GM12878 (cell line): ENCODE measurements around the gene MID1. TPM values are rescaled to one million over a fixed set of nuclear protein-coding genes. Genes with fewer than 3 reads are reported as not detected.

Experiments
- ATAC-seq: fragments of 200-7000 bp; cut with Tn5 transposase; 3 replicates; pipeline ENCODE4 v1.9.1; 2020; ENCODE audit warnings: mild to moderate bottlenecking, moderate library complexity
- BruUV-seq: library from RNA; stranded (reverse); fragments of 400-500 nt; replicated peaks from 2 replicates; lab custom pipeline; 2021; lab: Mats Ljungman, UMichigan
- CTCF ChIA-PET: fragments of 300-600 bp; sonication (Branson Sonifier 250); formaldehyde crosslinking; extraction: SDS; loops from one replicate; lab custom pipeline; 2021; ENCODE audit warnings: inconsistent platforms; lab: Yijun Ruan, JAX
- POLR2A ChIA-PET: fragments of 350-600 bp; formaldehyde crosslinking; extraction: SDS; loops from one replicate; lab custom pipeline; 2021; ENCODE audit warnings: inconsistent platforms; lab: Charles Lee
- RAD21 ChIA-PET: fragments of 300-600 bp; sonication (Branson Sonifier 250); formaldehyde crosslinking; loops from one replicate; lab custom pipeline; 2023; ENCODE audit warnings: antibody characterized with exemption; ENCODE audit not compliant: unreplicated experiment; lab: Charles Lee
- SMC1A ChIA-PET: fragments of 300-600 bp; sonication (Branson Sonifier 250); formaldehyde crosslinking; loops from one replicate; lab custom pipeline; 2023; ENCODE audit not compliant: unreplicated experiment, uncharacterized antibody; lab: Charles Lee
- DNase-seq: peaks from one replicate; pipeline ENCODE4 v3.0.0-alpha.2; 2011; ENCODE audit warnings: low read depth, low spot score
- FAIRE-seq: peaks from 3 replicates; lab custom pipeline; 2011; peaks lifted over from hg19 to GRCh38; lab: Jason Lieb, UNC
- H2AFZ ChIP-seq: 2 replicates; pipeline ENCODE4 v1.6.0; 2011; ENCODE audit warnings: low read depth, low read length, control low read depth; ENCODE audit not compliant: control insufficient read depth
- H3K27ac ChIP-seq: 2 replicates; pipeline ENCODE4 v1.5.1; 2011; ENCODE audit warnings: control low read depth; ENCODE audit not compliant: control insufficient read depth, insufficient read depth
- H3K27me3 ChIP-seq, 2 experiments: replicated peaks in 1 of 2; 2 replicates each; pipeline versions ENCODE4 v1.6.0 to v1.6.1; 2011; ENCODE audit warnings: low read length in 1 of 2; ENCODE audit not compliant: control insufficient read depth in 2 of 2, insufficient read depth in 2 of 2
- H3K36me3 ChIP-seq, 2 experiments: 2 replicates each; pipeline ENCODE4 v1.5.1; 2011; ENCODE audit warnings: low read length in 1 of 2; ENCODE audit not compliant: control insufficient read depth in 2 of 2, insufficient read depth in 2 of 2
- H3K4me1 ChIP-seq: 2 replicates; pipeline ENCODE4 v1.6.1; 2011; ENCODE audit warnings: mild to moderate bottlenecking, low read length, moderate library complexity, mixed read lengths; ENCODE audit not compliant: control insufficient read depth, insufficient read depth
- H3K4me2 ChIP-seq: 2 replicates; pipeline ENCODE4 v1.6.0; 2011; ENCODE audit warnings: control low read depth; ENCODE audit not compliant: control insufficient read depth, insufficient read depth
- H3K4me3 ChIP-seq: fragments of 200-600 bp; sonication (generic); 2 replicates; pipeline ENCODE4 v1.5.1; 2016
- H3K79me2 ChIP-seq: 2 replicates; pipeline ENCODE4 v1.6.0; 2011; ENCODE audit warnings: low read length; ENCODE audit not compliant: control insufficient read depth, insufficient read depth
- H3K9ac ChIP-seq: 2 replicates; pipeline ENCODE4 v1.8.0; 2011; ENCODE audit warnings: low read length, control low read depth, mixed read lengths; ENCODE audit not compliant: control insufficient read depth, insufficient read depth
- H3K9me3 ChIP-seq: replicated peaks from 3 replicates; pipeline ENCODE4 v1.5.1; 2011; ENCODE audit warnings: mild to moderate bottlenecking, low read length; ENCODE audit not compliant: control insufficient read depth, insufficient read depth
- H4K20me1 ChIP-seq: 2 replicates; pipeline ENCODE4 v1.6.0; 2011; ENCODE audit not compliant: control insufficient read depth, insufficient read depth
- CHD4 ChIP-seq: fragments of 200-600 bp; sonication (generic); IDR thresholded peaks from 2 replicates; pipeline ENCODE4 v1.6.1; 2016; ENCODE audit warnings: mild to moderate bottlenecking
- CUX1 ChIP-seq: IDR thresholded peaks from 2 replicates; pipeline ENCODE4 v1.6.1; 2012; ENCODE audit warnings: improper control_type of control experiment, low read depth, low read length; ENCODE audit not compliant: insufficient replicate concordance
- EGR1 ChIP-seq, 2 experiments: IDR thresholded peaks; 1 replicate in 1 of 2; 2 replicates in 1 of 2; pipeline ENCODE4 v1.6.1; 2011 to 2012; ENCODE audit warnings: low read depth in 2 of 2, low read length in 2 of 2, borderline replicate concordance in 1 of 2, mild to moderate bottlenecking in 1 of 2, moderate library complexity in 1 of 2
- FOXM1 ChIP-seq: IDR thresholded peaks from 2 replicates; pipeline ENCODE4 v1.6.1; 2012; ENCODE audit warnings: low read depth, mild to moderate bottlenecking, inconsistent platforms, low read length, moderate library complexity
- HDAC2 ChIP-seq: fragments of 200-600 bp; sonication (generic); IDR thresholded peaks from 2 replicates; pipeline ENCODE4 v1.6.1; 2017
- NFXL1 ChIP-seq: fragments of 450-650 bp; IDR thresholded peaks from 2 replicates; pipeline ENCODE4 v1.6.1; 2017; ENCODE audit warnings: antibody characterized with exemption, mild to moderate bottlenecking, borderline replicate concordance
- PAX8 ChIP-seq: fragments of 450-650 bp; IDR thresholded peaks from 2 replicates; pipeline ENCODE4 v1.6.1; 2017; ENCODE audit warnings: mild to moderate bottlenecking, moderate library complexity
- RAD51 ChIP-seq: fragments of 450-650 bp; IDR thresholded peaks from 2 replicates; pipeline ENCODE4 v1.6.1; 2016; ENCODE audit warnings: moderate library complexity, mild to moderate bottlenecking, inconsistent platforms
- YY1 ChIP-seq: IDR thresholded peaks from 2 replicates; pipeline ENCODE4 v1.6.1; 2011; ENCODE audit warnings: low read depth, mild to moderate bottlenecking, low read length
- ZZZ3 ChIP-seq: IDR thresholded peaks from 2 replicates; pipeline ENCODE4 v1.6.1; 2011; ENCODE audit warnings: low read depth; ENCODE audit not compliant: control insufficient read depth, insufficient read length
- WGBS: methylation state at CpG from one replicate; pipeline ENCODE4 v1.1.6; 2016; ENCODE audit warnings: low lambda C conversion rate; ENCODE audit not compliant: insufficient replicate concordance, insufficient coverage; ENCODE audit errors: missing lambda C conversion rate; 5-methylcytosine and 5-hydroxymethylcytosine counted together
- in situ Hi-C: fragments of 300-500 bp; cut with MboI; formaldehyde crosslinking; loops from 9 replicates; pipeline ENCODE4 v1.14.3; 2018; ENCODE audit warnings: mixed read lengths
- intact Hi-C: fragments of 100-400 bp; cut with micrococcal nuclease; formaldehyde crosslinking; loops from one replicate; pipeline ENCODE4 v1.14.2; 2022; ENCODE audit not compliant: unreplicated experiment
- polyA plus RNA-seq, 11 experiments: library from polyadenylated mRNA; depleted of rRNA in 4 of 11; unstranded in 6 of 11; stranded (reverse) in 5 of 11; fragments of >200 nt; fragmentation: Nextera tagmentation in 4 of 11; fragmentation: Illumina TruSeq in 1 of 11; extraction: Ambion mirVana in 4 of 11; extraction: Trizol in 1 of 11; gene quantifications; 1 replicate in 1 of 11; 2 replicates in 10 of 11; pipeline versions ENCODE4 v1.2.1 to v1.2.3, GENCODE V29; 2011 to 2016; ENCODE audit warnings: inconsistent platforms in 2 of 11, missing spikeins in 2 of 11, low read depth in 1 of 11
- total RNA-seq, 4 experiments: library from RNA; depleted of rRNA in 3 of 4; stranded (reverse); fragments of >200 nt in 3 of 4; fragmentation: Illumina TruSeq in 1 of 4; extraction: Trizol in 1 of 4; gene quantifications; 2 replicates each; pipeline versions ENCODE4 v1.2.1 to v1.2.3, GENCODE V29; 2013 to 2021

The MID1 gene
- total and polyA plus RNA-seq, 10 of the 15 experiments (the other 5 are each of a cell fraction or from before 2014, with no cell fraction given) = 0.04 to 0.51 (median 0.14) TPM; not detected in 1

- Histone ChIP-seq H3K79me2 (no peaks in the 10 kb centered on the region), H3K4me2 (no peak overlapping the region), H2AFZ (no peak overlapping the region), H3K4me1 (no peaks in the 10 kb centered on the region), H3K9ac (no peak overlapping the region), H4K20me1 (no peaks in the 10 kb centered on the region), H3K36me3 (no peaks in the 10 kb centered on the region), H3K27ac (no peak overlapping the region), H3K9me3 (no peaks in the 10 kb centered on the region), H3K27me3 (no peaks in the 10 kb centered on the region), H3K4me3 (no peak overlapping the region)
- RAD21 ChIA-PET = no interaction called here
- WGBS = 60% methylated on average over 20 of the region's 20 CpGs
- ATAC-seq (no peak), FAIRE-seq (no peak), DNase-seq (no peak)
- POLR2A ChIA-PET = no interaction called here
- BruUV-seq = no TSS peak
- no peak for TF ChIP-seq CHD4
- no peak for TF ChIP-seq EGR1 (IDR thresholded peaks at IDR 0.05; ENCODE audit: borderline replicate concordance in 1 of 2, low read depth in 2 of 2, low read length in 2 of 2)
- TF ChIP-seq ZZZ3 = no peak
- TF ChIP-seq YY1 = no peak
- no peak for TF ChIP-seq NFXL1
- TF ChIP-seq PAX8 = no peak
- TF ChIP-seq HDAC2 = no peak
- TF ChIP-seq RAD51 = no peak
- TF ChIP-seq CUX1 = no peak
- TF ChIP-seq FOXM1 = no peak
- intact Hi-C loops = no loop called here
- SMC1A ChIA-PET = no interaction called here
- CTCF ChIA-PET = no interaction called here
- in situ Hi-C loops = no loop called here
Measured at GRCh38 chrX:10567136-10567535, 53.2 kb downstream of the MID1 start.
